ENCODE measurements around the gene POLK.

- TF ChIP-seq CTCF (conservative IDR thresholded peaks at IDR 0.05; ENCODE audit: low read depth, low read length): no peak
- no peak for TF ChIP-seq ELK1 (IDR thresholded peaks at IDR 0.05; ENCODE audit: borderline replicate concordance, low read depth, low read length)
- TF ChIP-seq MAZ (IDR thresholded peaks at IDR 0.05; ENCODE audit: borderline replicate concordance, low read depth, low read length): no peak
Observed at GRCh38 chr5:75623846-75624245, 112.2 kb downstream of the POLK start.
